NB4 (cell line): ENCODE data around the gene ACOT12.

Experiments used
- MAX ChIP-seq: IDR thresholded peaks from 2 replicates; pipeline ENCODE4 v1.6.1; 2011; ENCODE audit warnings: low read depth, low read length
- POLR2A ChIP-seq: IDR thresholded peaks from 2 replicates; pipeline ENCODE4 v1.6.1; 2011; ENCODE audit warnings: mild to moderate bottlenecking; ENCODE audit not compliant: insufficient read length; ENCODE audit errors: extremely low read depth
- TF ChIP-seq, protein P1 (sequence below): IDR thresholded peaks from one replicate; pipeline ENCODE4 v1.5.1; 2012; ENCODE audit warnings: low read depth, low read length

DNA sequence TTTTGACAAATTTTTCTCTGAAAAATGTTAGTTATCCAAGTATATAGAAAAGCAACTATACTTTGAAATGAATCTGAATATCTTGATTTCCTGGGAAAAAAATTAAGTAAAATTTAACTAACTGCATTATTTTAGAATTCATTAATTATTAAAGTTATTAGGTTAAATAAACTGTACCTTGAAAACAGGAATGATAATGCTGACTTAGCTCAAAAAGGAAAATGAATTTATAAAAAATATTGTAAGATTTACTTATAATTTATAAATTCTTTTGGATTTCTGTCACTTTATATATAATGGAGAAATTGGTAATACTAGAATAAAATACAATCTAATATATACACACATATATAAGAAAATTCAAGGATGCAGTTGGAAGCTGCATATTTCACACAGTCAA is 36.1 kb upstream of the ACOT12 start:
- TF ChIP-seq, protein P1, sequence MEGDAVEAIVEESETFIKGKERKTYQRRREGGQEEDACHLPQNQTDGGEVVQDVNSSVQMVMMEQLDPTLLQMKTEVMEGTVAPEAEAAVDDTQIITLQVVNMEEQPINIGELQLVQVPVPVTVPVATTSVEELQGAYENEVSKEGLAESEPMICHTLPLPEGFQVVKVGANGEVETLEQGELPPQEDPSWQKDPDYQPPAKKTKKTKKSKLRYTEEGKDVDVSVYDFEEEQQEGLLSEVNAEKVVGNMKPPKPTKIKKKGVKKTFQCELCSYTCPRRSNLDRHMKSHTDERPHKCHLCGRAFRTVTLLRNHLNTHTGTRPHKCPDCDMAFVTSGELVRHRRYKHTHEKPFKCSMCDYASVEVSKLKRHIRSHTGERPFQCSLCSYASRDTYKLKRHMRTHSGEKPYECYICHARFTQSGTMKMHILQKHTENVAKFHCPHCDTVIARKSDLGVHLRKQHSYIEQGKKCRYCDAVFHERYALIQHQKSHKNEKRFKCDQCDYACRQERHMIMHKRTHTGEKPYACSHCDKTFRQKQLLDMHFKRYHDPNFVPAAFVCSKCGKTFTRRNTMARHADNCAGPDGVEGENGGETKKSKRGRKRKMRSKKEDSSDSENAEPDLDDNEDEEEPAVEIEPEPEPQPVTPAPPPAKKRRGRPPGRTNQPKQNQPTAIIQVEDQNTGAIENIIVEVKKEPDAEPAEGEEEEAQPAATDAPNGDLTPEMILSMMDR, result no peak
- TF ChIP-seq POLR2A (no peak), MAX (no peak)
